K562 (cell line): ENCODE data around the gene BCAS4. TPM values are rescaled to one million over a fixed set of nuclear protein-coding genes. Genes with fewer than 3 reads are reported as not detected.

Source experiments
- ATAC-seq: fragments of 200-7000 bp; cut with Tn5 transposase; 3 replicates; pipeline ENCODE4 v1.9.1; 2020; ENCODE audit warnings: moderate library complexity
- BruUV-seq: library from RNA; stranded (reverse); fragments of 400-500 nt; replicated peaks from 2 replicates; lab custom pipeline; 2021; lab: Mats Ljungman, UMichigan
- CTCF ChIA-PET: fragments of 300-600 bp; formaldehyde crosslinking; extraction: SDS; loops from one replicate; lab custom pipeline; 2021; ENCODE audit warnings: low intra/inter-chr PET ratio; lab: Yijun Ruan, JAX
- POLR2A ChIA-PET: fragments of 300-600, 350-650 bp; sonication (Branson Sonifier 250); formaldehyde crosslinking; extraction: SDS; loops from one replicate; lab custom pipeline; 2021; ENCODE audit warnings: antibody characterized with exemption, inconsistent platforms; lab: Yijun Ruan, JAX
- DNase-seq, 4 experiments: peaks; one replicate each; pipeline versions ENCODE4 v3.0.0 to v3.0.0-alpha.2; 2011 to 2018; ENCODE audit warnings: low spot score in 3 of 4, mixed read lengths in 3 of 4; ENCODE audit errors: extremely low read depth in 1 of 4
- FAIRE-seq: peaks from 2 replicates; lab custom pipeline; 2011; peaks lifted over from hg19 to GRCh38; lab: Jason Lieb, UNC
- H2AFZ ChIP-seq: 2 replicates; pipeline ENCODE4 v1.6.0; 2011; ENCODE audit warnings: low read depth, low read length, control low read depth, inconsistent platforms
- H3K27ac ChIP-seq: fragments of 200-600 bp; 3 replicates; pipeline ENCODE4 v1.8.0; 2011; ENCODE audit warnings: low read depth, mild to moderate bottlenecking, control low read depth, inconsistent platforms, low read length, moderate library complexity, mixed read lengths; ENCODE audit errors: extremely low read depth
- H3K27me3 ChIP-seq, 2 experiments: fragments of 300-600 bp in 1 of 2; 2 replicates in 1 of 2; 3 replicates in 1 of 2; pipeline versions ENCODE4 v1.6.0 to v1.8.0; 2011; ENCODE audit warnings: inconsistent platforms in 2 of 2, low read length in 2 of 2, mild to moderate bottlenecking in 1 of 2, mixed read lengths in 1 of 2, moderate library complexity in 1 of 2; ENCODE audit not compliant: control insufficient read depth in 2 of 2, insufficient read depth in 2 of 2
- H3K36me3 ChIP-seq: fragments of 300-600 bp; 3 replicates; pipeline ENCODE4 v1.8.0; 2011; ENCODE audit warnings: mild to moderate bottlenecking, low read length, inconsistent platforms; ENCODE audit not compliant: control insufficient read depth, insufficient read depth
- H3K4me1 ChIP-seq, 2 experiments: fragments of 200-600 bp in 1 of 2; replicated peaks in 1 of 2; 2 replicates in 1 of 2; 3 replicates in 1 of 2; pipeline versions ENCODE4 v1.5.1 to v1.8.0; 2011; ENCODE audit warnings: inconsistent platforms in 2 of 2, low read length in 2 of 2, mild to moderate bottlenecking in 1 of 2, mixed read lengths in 1 of 2, moderate library complexity in 1 of 2; ENCODE audit not compliant: control insufficient read depth in 2 of 2, insufficient read depth in 2 of 2
- H3K4me2 ChIP-seq: 2 replicates; pipeline ENCODE4 v1.6.1; 2011; ENCODE audit warnings: low read length, control low read depth, inconsistent platforms, mixed read lengths; ENCODE audit not compliant: insufficient read depth
- H3K4me3 ChIP-seq: fragments of 200-600 bp; sonication (generic), shearing (Covaris generic); 2 replicates; pipeline ENCODE4 v1.5.1; 2016; ENCODE audit warnings: control low read depth, inconsistent platforms
- H3K79me2 ChIP-seq: fragments of 200-600 bp; 3 replicates; pipeline ENCODE4 v1.8.0; 2011; ENCODE audit warnings: low read length, inconsistent platforms; ENCODE audit not compliant: control insufficient read depth, insufficient read depth
- H3K9ac ChIP-seq, 2 experiments: 2 replicates each; pipeline versions ENCODE4 v1.6.0 to v1.6.1; 2011; ENCODE audit warnings: low read depth in 2 of 2, low read length in 2 of 2, control low read depth in 1 of 2, inconsistent platforms in 1 of 2, mild to moderate bottlenecking in 1 of 2, mixed read lengths in 1 of 2; ENCODE audit not compliant: insufficient read depth in 1 of 2
- H3K9me1 ChIP-seq: one replicate; pipeline ENCODE4 v1.6.0; 2011; ENCODE audit warnings: inconsistent platforms, mild to moderate bottlenecking, low read length, moderate library complexity; ENCODE audit not compliant: control insufficient read depth, insufficient read depth
- H3K9me3 ChIP-seq: replicated peaks from 2 replicates; pipeline ENCODE4 v1.5.1; 2011; ENCODE audit warnings: low read depth, low read length, inconsistent platforms; ENCODE audit not compliant: control insufficient read depth, insufficient read depth
- H4K20me1 ChIP-seq: replicated peaks from 2 replicates; pipeline ENCODE4 v1.6.1; 2011; ENCODE audit warnings: low read length, inconsistent platforms, mixed read lengths; ENCODE audit not compliant: control insufficient read depth, insufficient read depth
- BCOR ChIP-seq: fragments of 450-650 bp; IDR thresholded peaks from 2 replicates; pipeline ENCODE4 v1.6.1; 2016
- CBFA2T3 ChIP-seq: fragments of 450-650 bp; IDR thresholded peaks from 2 replicates; pipeline ENCODE4 v1.6.1; 2017
- CBX2 ChIP-seq: fragments of 200-600 bp; sonication (generic); IDR thresholded peaks from one replicate; pipeline ENCODE4 v1.6.1; 2012; ENCODE audit warnings: mild to moderate bottlenecking, low read length, inconsistent platforms; ENCODE audit not compliant: insufficient read depth, poor library complexity, severe bottlenecking
- DPF2 ChIP-seq: fragments of 450-650 bp; IDR thresholded peaks from 2 replicates; pipeline ENCODE4 v1.6.1; 2016
- ILK ChIP-seq: fragments of 450-650 bp; IDR thresholded peaks from 2 replicates; pipeline ENCODE4 v1.6.1; 2016; ENCODE audit warnings: missing genetic modification characterization, low read depth, mild to moderate bottlenecking, missing compliant biosample characterization, moderate library complexity, borderline replicate concordance
- KAT7 ChIP-seq: sonication (generic); formaldehyde crosslinking; IDR thresholded peaks from 2 replicates; pipeline ENCODE4 v1.8.0; 2022; ENCODE audit warnings: missing genetic modification reagents, mild to moderate bottlenecking, borderline replicate concordance
- PYGO2 ChIP-seq: fragments of 450-650 bp; IDR thresholded peaks from 2 replicates; pipeline ENCODE4 v1.6.1; 2016; ENCODE audit warnings: mild to moderate bottlenecking, missing genetic modification characterization, moderate library complexity, missing compliant biosample characterization
- RUNX1 ChIP-seq: sonication (generic); IDR thresholded peaks from 2 replicates; pipeline ENCODE4 v1.6.1; 2016; ENCODE audit warnings: antibody characterized with exemption, low read depth
- TSC22D4 ChIP-seq: fragments of 450-650 bp; IDR thresholded peaks from 2 replicates; pipeline ENCODE4 v1.6.1; 2016; ENCODE audit warnings: missing genetic modification characterization, missing biosample characterization, control low read depth
- ZBED1 ChIP-seq: IDR thresholded peaks from 2 replicates; pipeline ENCODE4 v1.6.1; 2014
- ZC3H11A ChIP-seq: IDR thresholded peaks from 2 replicates; pipeline ENCODE4 v1.6.1; 2012; ENCODE audit warnings: low read depth, low read length, improper control_type of control experiment
- ZFP36 ChIP-seq: fragments of 150-350 bp; IDR thresholded peaks from 2 replicates; pipeline ENCODE4 v1.6.1; 2018; ENCODE audit warnings: low read length, low read depth; ENCODE audit not compliant: partially characterized antibody
- ZNF146 ChIP-seq: IDR thresholded peaks from one replicate; pipeline ENCODE4 v1.6.1; 2018; ENCODE audit warnings: missing compliant biosample characterization; ENCODE audit not compliant: unreplicated experiment
- ZNF212 ChIP-seq: fragments of 450-650 bp; formaldehyde crosslinking; IDR thresholded peaks from 2 replicates; pipeline ENCODE4 v1.4.0; 2020; ENCODE audit warnings: mild to moderate bottlenecking
- WGBS: fragments of 100-300 bp; shearing (Covaris generic); methylation state at CpG from one replicate; pipeline ENCODE4 v1.1.6; 2016; ENCODE audit warnings: low coverage, mixed read lengths; ENCODE audit not compliant: insufficient coverage; ENCODE audit errors: missing lambda C conversion rate; 5-methylcytosine and 5-hydroxymethylcytosine counted together
- in situ Hi-C: fragments of 300-500 bp; cut with MboI; formaldehyde crosslinking; loops from 4 replicates; pipeline ENCODE4 v1.15.0; 2018; ENCODE audit warnings: inconsistent platforms, mixed read lengths
- intact Hi-C: fragments of 100-400 bp; cut with micrococcal nuclease; formaldehyde crosslinking; loops from 2 replicates; pipeline ENCODE4 v1.14.2; 2022
- polyA plus RNA-seq, 8 experiments: library from polyadenylated mRNA; depleted of rRNA in 4 of 8; stranded (reverse) in 5 of 8; unstranded in 3 of 8; fragments of >200 nt; fragmentation: Nextera tagmentation in 2 of 8; fragmentation: Illumina TruSeq in 1 of 8; extraction: Ambion mirVana in 2 of 8; extraction: Trizol in 1 of 8; gene quantifications; 2 replicates each; pipeline versions ENCODE4 v1.2.1 to v1.2.3, GENCODE V29; 2011 to 2014; ENCODE audit warnings: inconsistent platforms in 1 of 8, missing spikeins in 1 of 8
- total RNA-seq, 7 experiments: library from RNA; depleted of rRNA in 6 of 7; stranded (reverse); fragments of >200 nt in 6 of 7; fragmentation: Illumina TruSeq in 2 of 7; extraction: Trizol in 2 of 7; gene quantifications; 2 replicates each; pipeline versions ENCODE4 v1.2.1 to v1.2.3, GENCODE V29; 2011 to 2021; ENCODE audit warnings: low replicate concordance in 1 of 7
- TF ChIP-seq, protein P1 (sequence below): sonication (generic); formaldehyde crosslinking; IDR thresholded peaks from 2 replicates; pipeline ENCODE4 v1.5.0; 2020; ENCODE audit warnings: missing genetic modification reagents
- TF ChIP-seq, protein P2 (sequence below): fragments of 450-650 bp; formaldehyde crosslinking; IDR thresholded peaks from 2 replicates; pipeline ENCODE4 v1.4.0; 2022; ENCODE audit warnings: mild to moderate bottlenecking, moderate library complexity
- TF ChIP-seq, protein P3 (sequence below): fragments of 150-350 bp; IDR thresholded peaks from 2 replicates; pipeline ENCODE4 v1.6.1; 2014; ENCODE audit warnings: low read depth, mild to moderate bottlenecking, low read length, borderline replicate concordance

The BCAS4 gene
- total and polyA plus RNA-seq, 9 of the 15 experiments (the other 6 are each of a cell fraction or from before 2014, with no cell fraction given) = 0.15 to 2.3 (median 0.47) TPM

DNA sequence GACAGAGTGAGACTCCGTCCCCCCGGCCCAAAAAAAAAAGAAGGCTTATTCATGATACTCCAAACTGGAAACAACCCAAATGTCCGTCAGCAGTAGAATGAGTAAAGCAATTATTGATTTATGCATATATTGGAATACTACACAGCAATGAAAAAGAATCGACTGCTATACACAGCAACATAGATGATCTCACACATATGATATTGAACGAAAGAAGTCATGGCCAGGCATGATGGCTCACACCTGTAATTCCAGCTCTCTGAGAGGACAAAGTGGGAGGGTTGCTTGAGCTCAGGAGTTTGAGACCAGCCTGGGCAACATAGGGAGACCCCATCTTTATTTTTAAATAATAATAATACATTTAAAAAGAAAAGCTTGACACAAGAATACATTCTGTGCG, 28.5 kb downstream of the BCAS4 start:
- no peaks in the 10 kb centered on the region for H3K36me3 ChIP-seq
- CTCF ChIA-PET = no interaction called here
- no peaks in the 10 kb centered on the region for H3K9me3 ChIP-seq
- POLR2A ChIA-PET = no interaction called here
- DNase-seq (no peak), FAIRE-seq (no peak), ATAC-seq (no peak)
- H3K4me2 ChIP-seq = no peak overlapping the region
- H3K9ac ChIP-seq = no peak overlapping the region
- no TSS peak for BruUV-seq
- no peaks in the 10 kb centered on the region for H3K27me3 ChIP-seq
- H3K4me3 ChIP-seq = no peak overlapping the region
- H3K27ac ChIP-seq = no peak overlapping the region
- peaks cover 4% of the 10 kb centered on the region in 2 experiments; a peak in 3 of 5 replicates for H3K4me1 ChIP-seq
- WGBS = 44% methylated on average over 6 of the region's 6 CpGs
- intact Hi-C loops (no loop called here), in situ Hi-C loops (no loop called here)
- H3K9me1 ChIP-seq = no peaks in the 10 kb centered on the region
- no peak overlapping the region for H2AFZ ChIP-seq
- no peaks in the 10 kb centered on the region for H3K79me2 ChIP-seq
- H4K20me1 ChIP-seq = no peaks in the 10 kb centered on the region
- TF ChIP-seq ZNF146 (CRISPR knock-in tag) (peak; percentile 98), ILK (tag) (no peak), CBFA2T3 (no peak), PYGO2 (tag) (no peak), TSC22D4 (no peak), KAT7 (CRISPR knock-in tag) (no peak), ZNF212 (CRISPR knock-in tag) (no peak), ZFP36 (no peak), RUNX1 (no peak), BCOR (peak; percentile 85), ZBED1 (no peak), ZC3H11A (no peak), CBX2 (no peak), DPF2 (no peak)
- TF ChIP-seq, protein P1, sequence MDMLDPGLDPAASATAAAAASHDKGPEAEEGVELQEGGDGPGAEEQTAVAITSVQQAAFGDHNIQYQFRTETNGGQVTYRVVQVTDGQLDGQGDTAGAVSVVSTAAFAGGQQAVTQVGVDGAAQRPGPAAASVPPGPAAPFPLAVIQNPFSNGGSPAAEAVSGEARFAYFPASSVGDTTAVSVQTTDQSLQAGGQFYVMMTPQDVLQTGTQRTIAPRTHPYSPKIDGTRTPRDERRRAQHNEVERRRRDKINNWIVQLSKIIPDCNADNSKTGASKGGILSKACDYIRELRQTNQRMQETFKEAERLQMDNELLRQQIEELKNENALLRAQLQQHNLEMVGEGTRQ (CRISPR knock-in tag) = no peak
- TF ChIP-seq, protein P2, sequence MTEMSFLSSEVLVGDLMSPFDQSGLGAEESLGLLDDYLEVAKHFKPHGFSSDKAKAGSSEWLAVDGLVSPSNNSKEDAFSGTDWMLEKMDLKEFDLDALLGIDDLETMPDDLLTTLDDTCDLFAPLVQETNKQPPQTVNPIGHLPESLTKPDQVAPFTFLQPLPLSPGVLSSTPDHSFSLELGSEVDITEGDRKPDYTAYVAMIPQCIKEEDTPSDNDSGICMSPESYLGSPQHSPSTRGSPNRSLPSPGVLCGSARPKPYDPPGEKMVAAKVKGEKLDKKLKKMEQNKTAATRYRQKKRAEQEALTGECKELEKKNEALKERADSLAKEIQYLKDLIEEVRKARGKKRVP = no peak
- TF ChIP-seq, protein P3, sequence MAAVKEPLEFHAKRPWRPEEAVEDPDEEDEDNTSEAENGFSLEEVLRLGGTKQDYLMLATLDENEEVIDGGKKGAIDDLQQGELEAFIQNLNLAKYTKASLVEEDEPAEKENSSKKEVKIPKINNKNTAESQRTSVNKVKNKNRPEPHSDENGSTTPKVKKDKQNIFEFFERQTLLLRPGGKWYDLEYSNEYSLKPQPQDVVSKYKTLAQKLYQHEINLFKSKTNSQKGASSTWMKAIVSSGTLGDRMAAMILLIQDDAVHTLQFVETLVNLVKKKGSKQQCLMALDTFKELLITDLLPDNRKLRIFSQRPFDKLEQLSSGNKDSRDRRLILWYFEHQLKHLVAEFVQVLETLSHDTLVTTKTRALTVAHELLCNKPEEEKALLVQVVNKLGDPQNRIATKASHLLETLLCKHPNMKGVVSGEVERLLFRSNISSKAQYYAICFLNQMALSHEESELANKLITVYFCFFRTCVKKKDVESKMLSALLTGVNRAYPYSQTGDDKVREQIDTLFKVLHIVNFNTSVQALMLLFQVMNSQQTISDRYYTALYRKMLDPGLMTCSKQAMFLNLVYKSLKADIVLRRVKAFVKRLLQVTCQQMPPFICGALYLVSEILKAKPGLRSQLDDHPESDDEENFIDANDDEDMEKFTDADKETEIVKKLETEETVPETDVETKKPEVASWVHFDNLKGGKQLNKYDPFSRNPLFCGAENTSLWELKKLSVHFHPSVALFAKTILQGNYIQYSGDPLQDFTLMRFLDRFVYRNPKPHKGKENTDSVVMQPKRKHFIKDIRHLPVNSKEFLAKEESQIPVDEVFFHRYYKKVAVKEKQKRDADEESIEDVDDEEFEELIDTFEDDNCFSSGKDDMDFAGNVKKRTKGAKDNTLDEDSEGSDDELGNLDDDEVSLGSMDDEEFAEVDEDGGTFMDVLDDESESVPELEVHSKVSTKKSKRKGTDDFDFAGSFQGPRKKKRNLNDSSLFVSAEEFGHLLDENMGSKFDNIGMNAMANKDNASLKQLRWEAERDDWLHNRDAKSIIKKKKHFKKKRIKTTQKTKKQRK = no peak
